OCI-LY3 (cell line): ENCODE results near the gene PPP5C.
"Not testable (repeated sequence)": the region's sequence is repeated elsewhere in the genome, so short reads cannot be mapped to it uniquely, and the experiment has no call there.

Experiments used
- H2AFZ ChIP-seq: fragments of 200-600, 300-600 bp; shearing (Covaris generic); 2 replicates; pipeline ENCODE4 v1.6.0; 2014; ENCODE audit warnings: antibody characterized with exemption, low read depth, low read length
- H3K27ac ChIP-seq: fragments of 200-600, 300-600 bp; sonication (generic); 2 replicates; pipeline ENCODE4 v1.5.1; 2014; ENCODE audit warnings: mild to moderate bottlenecking, low read length, moderate library complexity, mixed read lengths
- H3K27me3 ChIP-seq: fragments of 200-600, 300-600 bp; sonication (generic); 2 replicates; pipeline ENCODE4 v1.6.1; 2014; ENCODE audit warnings: low read depth, low read length, mixed read lengths
- H3K36me3 ChIP-seq: fragments of 200-600, 300-600 bp; sonication (generic); replicated peaks from 2 replicates; pipeline ENCODE3; 2014; ENCODE audit warnings: low read depth, low read length, mixed read lengths
- H3K4me1 ChIP-seq: fragments of 300-600, 200-600 bp; sonication (generic); 2 replicates; pipeline ENCODE4 v1.6.1; 2014; ENCODE audit warnings: low read length, mixed read lengths
- H3K4me2 ChIP-seq: fragments of 200-600, 300-600 bp; sonication (generic); 2 replicates; pipeline ENCODE4 v1.6.1; 2014; ENCODE audit warnings: low read length, mixed read lengths
- H3K4me3 ChIP-seq: fragments of 300-600, 200-600 bp; sonication (generic); 2 replicates; pipeline ENCODE4 v1.5.1; 2014; ENCODE audit warnings: antibody characterized with exemption, mild to moderate bottlenecking, low read length, moderate library complexity
- H3K79me2 ChIP-seq: fragments of 300-600, 200-600 bp; shearing (Covaris generic); 2 replicates; pipeline ENCODE4 v1.6.1; 2014; ENCODE audit warnings: mild to moderate bottlenecking, low read length, mixed read lengths
- H3K9ac ChIP-seq: fragments of 300-600, 200-600 bp; shearing (Covaris generic); 2 replicates; pipeline ENCODE4 v1.6.0; 2014; ENCODE audit warnings: mild to moderate bottlenecking, low read length, moderate library complexity
- H3K9me3 ChIP-seq: fragments of 200-600, 300-600 bp; shearing (Covaris generic); 2 replicates; pipeline ENCODE4 v1.6.1; 2014; ENCODE audit warnings: low read length, mixed read lengths; ENCODE audit not compliant: insufficient read depth
- H4K20me1 ChIP-seq: fragments of 200-600, 300-600 bp; sonication (generic); 2 replicates; pipeline ENCODE4 v1.6.1; 2016; ENCODE audit warnings: low read length, mixed read lengths; ENCODE audit not compliant: insufficient read depth
- CTCF ChIP-seq: fragments of 200-600, 300-600 bp; sonication (generic); IDR thresholded peaks from 2 replicates; pipeline ENCODE4 v1.5.1; 2014; ENCODE audit warnings: antibody characterized with exemption, low read length, low read depth
- EZH2phosphoT487 ChIP-seq: fragments of 200-600 bp; shearing (Covaris generic); IDR thresholded peaks from 2 replicates; pipeline ENCODE4 v1.6.1; 2018; ENCODE audit warnings: antibody characterized with exemption, mixed run types, low read depth

PPP5C gene

GRCh38 chr19:46428239-46429135, 81.6 kb downstream of the PPP5C start, which contains the start of gene PNMA8C:
PNMA8C (minus strand) TSS chr19:46428936; CDS start chr19:46428359, 577 bp downstream.
- no peaks in the 10 kb centered on the region for H3K79me2 ChIP-seq
- H4K20me1 ChIP-seq: no peaks in the 10 kb centered on the region
- H3K27me3 ChIP-seq: peaks cover 7% of the 10 kb centered on the region; the same call in 1 of the 2 replicates
- H3K36me3 ChIP-seq: no peaks in the 10 kb centered on the region
- no peaks in the 10 kb centered on the region for H3K9me3 ChIP-seq
- TF ChIP-seq EZH2phosphoT487 (no peak), CTCF (no peak)
- H2AFZ ChIP-seq: no peak within 1 kb of the TSS
- H3K9ac ChIP-seq: no peak within 1 kb of the TSS
- no peak within 1 kb of the TSS for H3K4me3 ChIP-seq
- no peak within 1 kb of the TSS for H3K27ac ChIP-seq
- no peak within 1 kb of the TSS for H3K4me2 ChIP-seq
- peaks cover 16% of the 10 kb centered on the region for H3K4me1 ChIP-seq

GRCh38 chr19:46429999-46430398, 83.1 kb downstream of the PPP5C start:
- Histone ChIP-seq H3K27me3 (peaks cover 13% of the 10 kb centered on the region; the same call in 1 of the 2 replicates), H3K4me2 (no peak overlapping the region)

GRCh38 chr19:46431824-46432223, 84.9 kb downstream of the PPP5C start:
- TF ChIP-seq EZH2phosphoT487 (no peak), CTCF (peak; percentile 32; the same call in 1 of the 2 replicates)
- H3K36me3 ChIP-seq: no peaks in the 10 kb centered on the region
- H3K79me2 ChIP-seq: no peaks in the 10 kb centered on the region
- H2AFZ ChIP-seq: no peak overlapping the region
- peaks cover 10% of the 10 kb centered on the region for H3K4me1 ChIP-seq
- no peak overlapping the region; the same call in 1 of the 2 replicates for H3K4me3 ChIP-seq
- H3K27me3 ChIP-seq: peaks cover 17% of the 10 kb centered on the region; the same call in 1 of the 2 replicates
- no peaks in the 10 kb centered on the region for H4K20me1 ChIP-seq
- H3K27ac ChIP-seq: no peak overlapping the region
- no peak overlapping the region for H3K9ac ChIP-seq
- H3K9me3 ChIP-seq: no peaks in the 10 kb centered on the region
- H3K4me2 ChIP-seq: peak overlapping the region; percentile 10

More at GRCh38 chr19:46429999-46430398, 83.1 kb downstream of the PPP5C start:
- Histone ChIP-seq H3K9me3 (no peaks in the 10 kb centered on the region), H3K9ac (no peak overlapping the region), H3K4me1 (peaks cover 15% of the 10 kb centered on the region), H4K20me1 (no peaks in the 10 kb centered on the region), H3K36me3 (no peaks in the 10 kb centered on the region), H3K4me3 (no peak overlapping the region), H3K27ac (no peak overlapping the region), H3K79me2 (no peaks in the 10 kb centered on the region), H2AFZ (no peak overlapping the region)
- TF ChIP-seq EZH2phosphoT487 (no peak), CTCF (no peak)

GRCh38 chr19:46433470-46433869, 86.6 kb downstream of the PPP5C start:
- not testable (repeated sequence) for H3K79me2 ChIP-seq, H3K27ac ChIP-seq, H3K4me3 ChIP-seq, H3K4me2 ChIP-seq, H2AFZ ChIP-seq, H3K9ac ChIP-seq, H3K9me3 ChIP-seq, H3K4me1 ChIP-seq, H4K20me1 ChIP-seq, H3K36me3 ChIP-seq
- peaks cover 17% of the 10 kb centered on the region; the same call in 1 of the 2 replicates for H3K27me3 ChIP-seq
